HG03469 (cell line): Measurements from ENCODE around the gene NKX2-4.
"Not testable (repeated sequence)": the region's sequence is repeated elsewhere in the genome, so short reads cannot be mapped to it uniquely, and the experiment has no call there.

Experiments used
- ATAC-seq: cut with Tn5 transposase; IDR thresholded peaks from one replicate; pipeline ENCODE4 v1.9.1; 2021; ENCODE audit warnings: mild to moderate bottlenecking, moderate library complexity, moderate number of reproducible peaks; ENCODE audit not compliant: unreplicated experiment

Gene NKX2-4

DNA sequence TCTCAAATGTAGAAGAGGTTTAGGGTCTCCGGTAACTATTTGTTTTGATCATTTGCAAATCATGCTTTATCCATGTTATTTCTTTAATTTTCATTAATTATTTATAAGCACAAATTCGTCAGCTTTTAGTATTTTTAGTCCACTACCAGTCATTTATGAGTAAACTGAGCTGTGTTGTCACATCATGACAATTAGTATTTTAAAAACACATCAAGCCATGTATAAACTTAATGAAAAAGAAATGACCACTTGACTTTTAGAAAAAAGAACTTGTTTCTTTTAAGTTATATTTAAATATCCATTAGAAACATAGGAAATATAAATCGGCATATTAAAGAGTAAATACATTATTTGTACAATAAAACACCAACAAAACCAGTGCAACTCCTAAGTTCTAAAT lies 2.8 kb downstream of the NKX2-4 start:
- no peak for ATAC-seq

DNA sequence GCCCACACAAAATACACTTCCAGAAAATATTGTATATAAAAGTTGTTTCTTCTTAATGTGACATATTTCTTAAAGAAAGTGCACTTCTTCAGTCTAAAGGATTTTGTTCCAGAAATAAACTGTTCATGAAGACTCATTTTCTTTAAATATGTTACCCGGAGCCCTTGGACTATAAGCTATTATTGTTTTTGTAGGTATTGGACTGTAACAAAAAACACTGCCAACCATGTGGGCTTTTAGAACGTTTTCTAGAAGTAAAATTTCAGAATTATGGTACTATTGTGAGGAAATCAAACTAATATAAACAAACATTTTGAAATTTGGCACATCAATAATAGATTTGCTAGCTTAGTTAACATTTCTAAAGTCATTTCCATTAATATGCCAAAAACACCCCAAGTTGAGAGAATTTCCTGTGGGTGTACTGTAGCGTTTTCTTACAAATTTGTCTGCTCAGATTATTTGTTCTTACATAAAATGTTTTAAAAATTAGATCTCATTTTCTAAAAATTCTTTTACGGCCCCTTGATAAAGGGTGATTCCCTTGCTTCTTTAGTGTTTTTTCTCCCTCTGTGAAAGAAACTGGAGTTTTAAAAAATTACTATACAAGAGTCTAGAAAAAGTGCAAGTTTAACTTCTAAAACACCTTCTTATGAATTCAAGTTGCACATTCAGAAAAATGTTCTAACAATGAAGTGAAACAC lies 3.4 kb downstream of the NKX2-4 start:
- ATAC-seq = no peak

DNA sequence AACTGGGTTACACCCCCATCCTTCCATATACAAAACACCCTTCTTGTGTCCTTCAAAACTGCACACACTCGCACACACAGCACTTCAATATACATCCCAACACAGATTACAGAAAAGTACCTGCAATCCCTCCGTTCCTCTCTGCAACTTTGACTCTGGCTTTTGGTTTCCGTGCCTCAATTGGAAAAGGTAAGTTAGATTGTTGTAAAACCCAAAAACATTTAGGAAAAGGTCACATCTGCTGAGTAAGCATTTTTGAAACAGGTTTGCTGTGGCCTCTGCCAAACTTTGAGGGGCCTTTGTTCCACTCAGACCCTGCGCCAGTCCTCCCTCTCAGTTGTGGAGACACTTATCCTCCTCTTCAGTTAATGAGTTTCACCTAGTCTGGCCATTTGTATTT lies 4.2 kb downstream of the NKX2-4 start:
- no peak for ATAC-seq

DNA sequence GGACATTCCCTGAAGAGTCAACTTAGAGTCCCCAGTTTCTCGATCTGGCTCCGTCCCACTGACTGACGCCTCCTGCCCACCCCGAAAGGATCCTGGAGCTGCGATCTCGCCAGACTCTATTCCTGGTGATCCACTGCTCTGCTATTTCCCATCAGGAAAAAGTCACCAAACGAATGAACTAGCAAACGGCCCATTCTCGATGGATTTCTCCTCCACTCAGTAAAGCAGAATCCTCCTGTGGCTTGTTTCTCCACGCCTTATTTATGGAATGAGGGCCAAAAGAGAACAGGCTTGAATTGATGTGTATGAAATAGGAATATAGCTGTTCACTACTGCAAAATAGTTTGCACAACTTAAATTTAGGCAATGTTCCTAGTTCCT lies 5.4 kb downstream of the NKX2-4 start:
- ATAC-seq = no peak

DNA sequence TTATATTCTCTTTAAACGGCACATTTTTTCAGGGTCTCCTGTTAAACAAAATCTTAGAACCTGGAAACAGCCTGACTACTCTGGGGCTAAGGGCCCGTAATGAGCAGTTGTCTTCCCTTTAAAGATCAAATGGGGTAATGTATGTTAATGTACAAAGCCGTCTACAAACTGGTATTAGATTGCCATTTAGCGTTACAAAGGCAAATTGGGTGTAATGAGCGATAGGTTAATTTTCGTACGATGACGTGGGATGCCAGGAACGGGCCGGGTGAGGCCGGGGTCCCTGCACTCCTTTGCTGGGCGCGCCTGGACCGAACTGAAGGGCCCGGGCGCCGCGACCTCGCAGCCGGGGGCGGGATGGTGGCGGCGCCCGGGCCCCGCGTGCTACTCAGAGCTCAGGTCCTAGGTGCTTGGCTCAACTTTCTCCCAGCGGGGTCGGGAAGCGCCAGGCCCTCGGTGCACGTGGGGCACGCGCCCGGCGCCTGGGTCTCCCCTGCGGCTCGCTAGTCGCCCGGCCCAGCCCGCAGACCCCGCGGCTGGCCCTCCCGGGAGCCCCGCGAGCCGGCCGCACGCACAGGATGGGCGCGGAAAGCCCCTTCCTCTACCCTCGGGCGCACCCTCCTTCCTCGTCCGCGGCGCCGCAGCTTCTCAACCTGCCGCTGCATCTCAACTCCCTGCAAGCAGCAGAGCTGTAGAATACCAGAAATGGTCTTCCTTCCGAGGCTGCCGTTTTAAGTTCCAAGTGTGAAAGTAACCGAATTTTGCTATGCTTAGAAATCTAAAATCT lies 5.9 kb downstream of the NKX2-4 start:
- ATAC-seq = no peak

DNA sequence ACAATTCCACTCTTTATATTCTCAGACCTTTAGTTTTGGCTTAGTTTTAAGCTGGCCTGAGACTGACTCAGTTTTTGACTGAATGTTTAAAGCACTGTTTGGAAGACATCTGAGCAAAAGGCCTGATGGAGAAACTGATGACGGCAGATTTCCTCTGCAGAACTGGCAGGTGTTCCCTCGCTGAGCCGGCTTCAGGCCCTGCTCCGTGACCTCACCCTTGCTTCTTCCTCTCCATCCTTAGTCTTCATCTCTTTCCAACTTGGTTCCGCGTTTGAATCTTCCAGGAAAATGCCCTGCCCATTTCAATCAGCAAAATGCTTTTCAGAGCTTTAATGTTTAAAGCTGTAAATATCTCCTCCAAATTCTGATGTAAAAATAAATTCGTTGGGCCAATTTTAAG lies 6.6 kb downstream of the NKX2-4 start:
- no peak for ATAC-seq

DNA sequence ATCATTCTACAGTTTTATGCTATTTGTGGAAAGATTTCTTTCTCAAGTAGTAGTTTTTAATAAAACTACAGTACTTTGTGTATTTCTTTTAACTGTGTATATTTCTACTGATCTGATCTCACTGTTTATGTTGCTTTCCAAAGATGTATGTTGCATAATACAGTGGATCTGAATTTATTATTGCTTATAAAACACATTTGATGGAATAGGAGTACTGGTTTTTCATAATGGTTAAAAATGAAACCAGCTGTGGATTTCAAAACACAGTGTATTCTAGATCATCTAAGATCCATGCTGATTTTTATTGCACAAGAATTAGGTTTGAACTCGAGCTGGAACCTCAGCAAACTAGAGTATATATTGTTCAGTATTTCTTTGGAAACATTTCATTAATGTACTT lies 8.0 kb downstream of the NKX2-4 start:
- ATAC-seq = no peak

DNA sequence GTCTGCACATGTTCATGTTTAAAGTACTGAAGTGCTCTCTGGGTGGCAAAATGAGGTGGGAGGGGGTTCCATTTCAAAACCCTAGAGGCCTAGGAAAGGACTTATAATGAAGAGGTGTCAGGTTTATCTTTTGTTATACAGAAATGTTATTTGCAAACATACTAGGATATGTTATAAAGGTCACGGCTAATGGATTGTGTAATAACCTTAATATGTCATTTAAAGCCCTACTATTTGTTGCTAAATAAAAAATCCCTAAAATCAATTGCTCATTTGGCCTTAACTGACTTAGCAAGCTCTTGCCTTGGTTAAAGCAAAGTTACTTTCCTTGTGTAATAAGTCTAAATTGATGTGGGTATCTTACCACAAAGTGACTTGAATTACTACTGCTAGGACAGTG lies 8.8 kb downstream of the NKX2-4 start:
- ATAC-seq = no peak

DNA sequence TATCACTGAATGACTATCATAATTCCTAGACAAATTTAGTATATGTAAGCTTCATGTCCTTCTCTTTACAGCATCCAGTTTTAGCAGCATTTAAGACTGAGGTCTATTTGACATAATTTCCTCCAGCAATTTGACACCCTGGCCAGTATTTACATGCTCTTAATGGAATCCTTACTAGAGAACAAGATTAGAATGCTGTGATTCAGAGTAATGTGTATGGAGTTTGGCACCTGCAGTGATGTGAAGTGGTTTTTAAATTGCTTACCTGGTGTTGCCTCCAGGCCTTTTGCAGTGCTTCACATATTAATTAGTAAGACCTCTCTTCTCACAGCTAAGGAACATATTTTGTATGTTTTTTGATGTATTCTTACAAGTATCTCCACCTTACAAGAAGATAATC lies 9.8 kb downstream of the NKX2-4 start:
- no peak for ATAC-seq

DNA sequence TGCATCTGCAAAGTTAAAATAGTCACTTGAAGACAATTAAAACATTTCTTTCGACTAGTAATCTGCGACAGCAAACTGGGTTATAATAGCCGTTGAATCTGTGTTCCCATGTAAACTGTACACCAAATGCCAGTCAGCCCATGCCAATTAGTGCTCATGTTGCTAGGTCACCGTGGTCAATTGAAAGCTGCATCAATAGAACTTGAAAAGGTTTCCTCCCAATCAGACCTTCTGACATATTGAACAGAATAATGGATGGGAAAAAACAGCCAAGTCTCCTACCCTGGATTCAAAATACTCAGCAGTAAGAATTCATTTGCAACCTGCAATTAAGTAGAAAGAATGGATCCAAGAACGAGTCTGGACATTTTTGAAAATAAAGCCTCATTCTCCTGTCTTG lies 11.2 kb downstream of the NKX2-4 start:
- ATAC-seq = no peak

DNA sequence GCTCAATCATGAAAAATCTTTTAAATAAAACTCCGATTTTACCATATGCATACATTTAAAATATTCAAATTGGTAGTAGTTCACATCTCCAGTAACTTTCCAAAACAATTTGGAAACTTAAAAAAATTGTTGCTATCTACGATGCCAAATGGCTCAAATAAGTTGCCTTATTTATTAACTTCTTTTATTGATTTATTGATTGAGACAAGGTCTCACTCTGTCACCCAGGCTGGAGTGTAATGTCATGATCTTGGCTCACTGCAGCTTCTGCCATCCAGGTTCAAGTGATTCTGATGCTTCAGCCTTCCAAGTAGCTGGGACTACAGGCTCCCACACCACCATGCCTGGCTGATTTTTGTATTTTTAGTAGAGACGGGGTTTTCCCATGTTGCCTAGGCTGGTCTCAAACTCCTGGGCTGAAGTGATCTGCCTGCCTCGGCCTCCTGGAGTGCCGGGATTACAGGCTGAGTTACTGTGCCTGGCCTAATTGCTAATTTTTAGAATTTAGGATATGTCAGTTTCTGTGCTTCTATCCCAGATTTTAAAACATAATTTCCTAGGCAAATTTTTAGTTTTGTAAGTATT lies 12.9 kb downstream of the NKX2-4 start:
- ATAC-seq = no peak

DNA sequence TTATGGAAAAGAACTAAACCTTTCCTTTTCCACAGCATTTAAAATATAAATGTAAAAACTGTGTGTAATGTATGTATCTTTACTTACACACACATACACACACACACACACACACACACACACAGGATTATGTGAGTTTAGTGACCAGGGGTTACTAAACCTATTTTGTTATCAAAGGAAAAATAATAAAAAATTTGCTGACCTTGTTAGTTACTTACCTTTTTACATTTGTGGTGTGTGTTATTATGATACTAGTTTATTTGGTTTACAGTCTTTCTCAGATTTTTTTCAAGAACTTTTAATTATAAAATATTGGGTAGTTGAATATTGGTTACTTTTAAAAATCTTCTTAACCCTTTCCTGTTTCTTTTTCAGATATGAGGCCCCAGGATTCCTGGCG lies 15.7 kb downstream of the NKX2-4 start:
- no peak for ATAC-seq

DNA sequence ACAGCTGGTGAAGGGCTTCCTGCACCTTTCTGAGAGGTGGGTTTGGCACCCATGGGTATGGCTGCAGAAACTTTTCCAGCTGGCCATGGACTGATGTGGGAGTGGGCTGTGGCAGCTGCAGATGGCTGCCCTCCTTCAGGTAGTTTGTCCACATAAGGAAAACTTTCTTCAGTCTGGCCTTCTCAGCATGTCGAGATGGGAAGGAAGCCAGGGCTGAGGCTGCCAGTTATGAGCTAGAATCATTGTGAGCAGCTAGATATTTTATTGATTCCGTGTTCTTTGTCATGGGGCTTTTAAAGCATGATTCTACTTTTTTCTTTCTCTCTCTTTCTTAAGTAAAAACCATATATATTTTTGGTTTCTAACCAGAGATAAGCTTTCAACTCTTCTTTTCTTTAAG lies 16.6 kb downstream of the NKX2-4 start:
- ATAC-seq = no peak

DNA sequence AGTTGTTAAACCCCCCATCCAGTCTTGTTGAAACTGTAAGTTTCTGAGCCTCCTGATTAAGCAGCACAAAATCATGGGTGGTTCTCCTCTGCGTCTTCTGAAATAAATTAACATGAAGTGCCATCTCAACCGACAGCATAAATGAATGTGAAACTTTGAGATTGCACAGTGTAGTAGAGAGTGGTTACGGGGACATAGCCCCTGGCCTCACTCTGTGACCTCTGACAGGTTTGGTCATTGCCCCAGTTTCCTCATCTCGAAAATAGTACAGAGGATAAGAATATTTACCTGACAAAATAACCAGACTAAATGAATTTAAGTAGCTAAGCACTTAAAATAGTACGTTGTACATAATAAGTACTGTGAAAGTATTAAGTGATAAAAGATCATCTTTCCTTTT lies 19.1 kb downstream of the NKX2-4 start:
- ATAC-seq = no peak

DNA sequence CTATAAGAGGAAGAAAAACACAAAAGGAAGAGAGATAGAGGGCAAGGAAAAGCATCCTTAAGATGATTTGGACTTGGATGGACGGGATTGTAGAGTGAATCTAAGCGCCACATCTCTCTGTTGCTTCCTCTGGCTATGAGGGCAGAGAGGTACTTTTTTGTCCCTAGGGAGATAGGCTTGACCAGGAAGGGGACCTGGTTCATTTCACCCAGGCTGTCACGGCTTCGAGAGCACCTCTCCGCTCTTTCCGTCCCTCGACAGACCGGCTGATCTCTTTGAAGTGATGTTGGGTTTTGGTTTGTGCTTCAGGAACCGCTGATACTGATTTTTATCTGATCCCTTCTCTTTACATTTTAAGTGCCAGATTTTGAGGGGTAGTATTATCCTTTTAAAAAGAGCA lies 19.6 kb downstream of the NKX2-4 start:
- ATAC-seq = no peak

DNA sequence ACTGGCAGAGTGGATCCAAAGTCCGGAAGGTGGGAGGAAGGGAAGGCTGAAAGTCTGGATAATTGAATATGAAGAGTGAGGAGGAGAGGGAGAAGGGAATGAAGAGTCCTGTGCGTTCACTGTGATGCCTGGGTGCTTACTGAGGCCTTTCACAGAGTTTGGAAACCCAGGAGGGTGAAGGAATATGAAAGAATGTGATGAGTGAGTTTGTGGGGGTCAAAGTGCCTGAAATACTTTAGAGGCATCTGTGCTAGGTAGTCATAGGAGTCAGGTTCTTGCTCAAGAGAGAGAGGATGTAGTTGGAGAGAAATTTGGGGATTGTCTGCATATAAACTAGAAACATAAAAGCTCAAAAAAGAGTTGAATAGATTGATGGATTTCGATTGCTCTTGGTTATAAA lies 20.7 kb downstream of the NKX2-4 start:
- no peak for ATAC-seq

DNA sequence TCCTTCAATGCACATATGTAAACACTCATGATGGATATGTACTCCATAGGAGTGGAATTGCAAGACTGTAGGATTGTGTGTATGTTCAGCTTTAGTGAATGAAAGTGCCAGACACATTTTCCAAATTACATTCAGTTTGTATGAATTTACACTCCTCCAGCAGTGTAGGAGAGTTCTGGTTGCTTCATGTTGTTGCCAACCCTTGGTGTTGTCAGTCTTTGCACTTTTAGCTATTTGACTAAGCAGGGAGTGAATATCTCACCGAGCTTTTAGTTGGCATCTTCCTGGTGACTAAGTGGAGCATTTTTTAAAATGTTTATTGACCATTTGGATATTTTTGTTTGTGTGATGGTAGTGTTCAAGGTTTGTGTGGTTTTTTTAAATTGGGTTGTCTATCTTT lies 23.9 kb downstream of the NKX2-4 start:
- no peak for ATAC-seq

DNA sequence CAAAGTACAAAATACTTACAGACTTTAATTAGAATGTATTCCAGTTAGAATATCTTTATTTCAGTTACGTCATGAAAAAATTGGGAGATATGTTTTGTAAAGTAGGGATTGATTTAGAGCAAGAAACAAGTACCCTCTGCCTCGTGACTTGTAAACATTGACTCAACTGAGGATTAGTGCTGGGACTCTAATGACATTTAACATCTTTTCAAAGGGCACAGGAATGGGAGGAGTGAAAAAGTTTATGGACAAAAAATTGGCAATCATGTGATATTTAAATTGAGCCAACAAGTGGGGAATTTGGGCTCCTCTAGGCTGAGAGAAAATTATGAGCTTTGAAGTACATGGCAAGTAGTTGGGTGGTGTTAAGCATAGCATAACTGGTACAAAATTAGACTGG lies 25.3 kb downstream of the NKX2-4 start:
- no peak for ATAC-seq

DNA sequence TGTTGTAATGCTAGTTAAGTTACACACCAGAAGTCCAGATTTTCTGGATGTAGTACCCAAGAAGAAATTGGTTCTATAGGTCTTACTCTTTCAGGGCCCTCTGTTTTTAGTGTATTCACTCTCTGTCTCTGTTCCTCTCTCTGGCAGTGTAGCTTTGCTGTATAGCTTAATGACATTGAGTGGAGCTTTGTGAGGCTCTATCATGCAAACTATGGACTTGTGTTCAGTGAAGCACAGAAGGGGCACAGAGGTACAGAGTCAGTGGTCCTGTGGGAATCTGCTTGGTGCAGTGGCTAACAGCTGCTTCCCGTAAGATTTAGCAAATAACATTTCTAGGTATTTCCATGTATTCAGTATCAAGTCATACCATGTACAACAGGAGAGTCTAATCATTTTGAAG lies 26.1 kb downstream of the NKX2-4 start:
- ATAC-seq = no peak

DNA sequence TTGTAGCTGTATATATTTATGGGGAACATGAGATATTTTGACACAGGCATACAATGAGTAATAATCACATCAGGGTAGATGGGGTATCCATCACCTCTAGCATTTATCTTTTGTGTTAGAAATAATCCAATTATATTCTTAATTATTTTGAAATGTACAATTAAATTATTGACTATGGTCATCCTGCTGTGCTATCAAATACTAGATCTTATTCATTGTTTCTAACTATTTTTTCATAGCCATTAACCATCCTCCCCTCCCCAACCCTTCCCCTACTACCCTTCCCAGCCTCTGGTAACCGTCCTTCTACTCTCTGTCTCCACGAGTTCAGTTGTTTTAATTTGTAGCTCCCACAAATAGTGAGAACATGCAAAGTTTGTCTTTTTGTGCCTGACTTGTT lies 28.5 kb downstream of the NKX2-4 start:
- no peak for ATAC-seq

DNA sequence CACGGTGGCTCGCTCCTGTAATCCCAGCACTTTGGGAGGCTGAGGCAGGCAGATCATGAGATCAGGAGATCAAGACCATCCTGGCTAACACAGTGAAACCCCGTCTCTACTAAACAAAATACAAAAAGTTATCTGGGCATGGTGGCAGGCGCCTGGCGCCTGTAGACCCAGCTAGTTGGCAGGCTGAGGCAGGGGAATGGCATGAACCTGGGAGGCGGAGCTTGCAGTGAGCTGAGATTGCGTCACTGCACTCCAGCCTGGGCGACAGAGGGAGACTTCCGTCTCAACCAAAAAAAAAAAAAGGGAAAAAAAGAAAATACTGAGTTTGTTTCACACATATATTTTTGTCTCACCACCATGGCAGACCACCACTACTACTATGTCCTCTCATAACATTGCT lies 31.1 kb downstream of the NKX2-4 start:
- not testable (repeated sequence) for ATAC-seq

DNA sequence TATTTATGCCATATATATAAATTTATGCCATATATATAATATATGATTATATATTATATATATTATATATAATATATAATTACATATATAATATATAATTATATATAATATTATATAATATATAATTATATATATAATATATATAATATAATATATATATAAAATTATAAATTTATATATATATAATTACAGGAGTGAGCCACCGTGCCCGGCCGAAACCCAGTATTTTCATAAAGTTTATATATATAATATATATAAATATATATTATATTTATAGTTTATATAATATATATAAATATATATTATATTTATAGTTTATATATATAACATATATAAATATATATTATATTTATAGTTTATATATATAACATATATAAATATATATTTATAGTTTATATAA lies 31.6 kb downstream of the NKX2-4 start:
- no peak for ATAC-seq
